T-helper 1 cell (primary cell): ENCODE results near the gene GOLGA3.

ENCODE experiments used
- DNase-seq, 5 donors: peaks; one replicate each; pipeline ENCODE4 v3.0.0-alpha.2; 2012 to 2020

Gene GOLGA3

GRCh38 chr12:132719954-132720324, 108.7 kb downstream of the GOLGA3 start:
- no peak for DNase-seq

- no peak for DNase-seq
Observed at GRCh38 chr12:132719141-132719953, 109.3 kb downstream of the GOLGA3 start.
